Left forelimb (tissue), 1 donor: ENCODE results near the gene CDK6.

Experiments
- DNase-seq: peaks from one replicate; pipeline ENCODE4 v3.0.0-alpha.2; 2018; ENCODE audit warnings: low spot score

The CDK6 gene

GRCh38 chr7:92793656-92794205 lies 42.6 kb downstream of the CDK6 start:
- no peak for DNase-seq

GRCh38 chr7:92790992-92791391 lies 45.4 kb downstream of the CDK6 start:
- DNase-seq = no peak

- no peak for DNase-seq
These were observed 47.7 kb downstream of the CDK6 start for GRCh38 chr7:92788559-92789183.

GRCh38 chr7:92785923-92786322 lies 50.5 kb downstream of the CDK6 start:
- no peak for DNase-seq

- DNase-seq = no peak
These were observed 51.4 kb downstream of the CDK6 start for GRCh38 chr7:92784935-92785334.

- DNase-seq = no peak
These were observed 52.8 kb downstream of the CDK6 start for GRCh38 chr7:92783260-92784201.

GRCh38 chr7:92782855-92783254 lies 53.5 kb downstream of the CDK6 start:
- no peak for DNase-seq

- DNase-seq = no peak
These were observed 54.1 kb downstream of the CDK6 start for GRCh38 chr7:92782236-92782635.

GRCh38 chr7:92781117-92781720 lies 55.2 kb downstream of the CDK6 start:
- DNase-seq = no peak

GRCh38 chr7:92778972-92779371 lies 57.4 kb downstream of the CDK6 start:
- no peak for DNase-seq

GRCh38 chr7:92777993-92778392 lies 58.4 kb downstream of the CDK6 start:
- DNase-seq = no peak

- no peak for DNase-seq
These were observed 62.6 kb downstream of the CDK6 start for GRCh38 chr7:92773808-92774207.

GRCh38 chr7:92769844-92770243 lies 66.5 kb downstream of the CDK6 start:
- no peak for DNase-seq

- no peak for DNase-seq
These were observed 67.0 kb downstream of the CDK6 start for GRCh38 chr7:92769394-92769699.

GRCh38 chr7:92768501-92769393 lies 67.6 kb downstream of the CDK6 start:
- DNase-seq = no peak

- no peak for DNase-seq
These were observed 68.9 kb downstream of the CDK6 start for GRCh38 chr7:92767437-92767836.

- DNase-seq = no peak
These were observed 69.8 kb downstream of the CDK6 start for GRCh38 chr7:92766461-92767003.

GRCh38 chr7:92765725-92766124 lies 70.6 kb downstream of the CDK6 start:
- no peak for DNase-seq

GRCh38 chr7:92763636-92764423 lies 72.5 kb downstream of the CDK6 start:
- DNase-seq = no peak

- no peak for DNase-seq
These were observed 73.5 kb downstream of the CDK6 start for GRCh38 chr7:92762851-92763250.
